ENCODE data around the gene RASSF1. TPM values are rescaled to one million over a fixed set of nuclear protein-coding genes. Genes with fewer than 3 reads are reported as not detected.
A peak's percentile ranks its signal among the peaks of the same experiment; 100 is the strongest.

Gene RASSF1
- total RNA-seq, 1 donor from 2014 or later, result 13.7 TPM

GRCh38 chr3:50297896-50298725, 42.5 kb downstream of the RASSF1 start:
- peaks cover 6% of the 10 kb centered on the region for H4K20me1 ChIP-seq (ENCODE audit: low read depth)
- no peaks in the 10 kb centered on the region for H3F3A ChIP-seq (ENCODE audit: low read depth)
- Mint-ChIP-seq H3K27ac (no peak overlapping the region), H3K4me1 (peaks cover 25% of the 10 kb centered on the region), H3K27me3 (ENCODE audit: insufficient read depth, low read depth) (peaks cover 9% of the 10 kb centered on the region), H3K4me3 (peak overlapping the region; percentile 96), H3K36me3 (peaks cover 1% of the 10 kb centered on the region), H3K9me3 (no peaks in the 10 kb centered on the region)
- H3K9me3 ChIP-seq (ENCODE audit: low read depth), result no peaks in the 10 kb centered on the region
- peak overlapping the region; percentile 91 for H3K4me3 ChIP-seq
- H3K4me2 ChIP-seq, result peak overlapping the region; percentile 99
- DNase-seq (ENCODE audit: low spot score), result peak; percentile 13
- no peaks in the 10 kb centered on the region for H3K27me3 ChIP-seq
- H3K27ac ChIP-seq, result no peak overlapping the region
- no peaks in the 10 kb centered on the region for H3K79me2 ChIP-seq (ENCODE audit: low read depth)
- no peaks in the 10 kb centered on the region for H3K36me3 ChIP-seq
- no peak for TF ChIP-seq EZH2phosphoT487 (IDR thresholded peaks at IDR 0.05)
- TF ChIP-seq, protein P1, sequence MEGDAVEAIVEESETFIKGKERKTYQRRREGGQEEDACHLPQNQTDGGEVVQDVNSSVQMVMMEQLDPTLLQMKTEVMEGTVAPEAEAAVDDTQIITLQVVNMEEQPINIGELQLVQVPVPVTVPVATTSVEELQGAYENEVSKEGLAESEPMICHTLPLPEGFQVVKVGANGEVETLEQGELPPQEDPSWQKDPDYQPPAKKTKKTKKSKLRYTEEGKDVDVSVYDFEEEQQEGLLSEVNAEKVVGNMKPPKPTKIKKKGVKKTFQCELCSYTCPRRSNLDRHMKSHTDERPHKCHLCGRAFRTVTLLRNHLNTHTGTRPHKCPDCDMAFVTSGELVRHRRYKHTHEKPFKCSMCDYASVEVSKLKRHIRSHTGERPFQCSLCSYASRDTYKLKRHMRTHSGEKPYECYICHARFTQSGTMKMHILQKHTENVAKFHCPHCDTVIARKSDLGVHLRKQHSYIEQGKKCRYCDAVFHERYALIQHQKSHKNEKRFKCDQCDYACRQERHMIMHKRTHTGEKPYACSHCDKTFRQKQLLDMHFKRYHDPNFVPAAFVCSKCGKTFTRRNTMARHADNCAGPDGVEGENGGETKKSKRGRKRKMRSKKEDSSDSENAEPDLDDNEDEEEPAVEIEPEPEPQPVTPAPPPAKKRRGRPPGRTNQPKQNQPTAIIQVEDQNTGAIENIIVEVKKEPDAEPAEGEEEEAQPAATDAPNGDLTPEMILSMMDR (IDR thresholded peaks at IDR 0.05), result peak; percentile 16
- no peak for TF ChIP-seq EZH2 (IDR thresholded peaks at IDR 0.05)
- H3K9ac ChIP-seq, result peak overlapping the region; percentile 45
- H2AFZ ChIP-seq (replicated peaks), result no peak overlapping the region
- H3K4me1 ChIP-seq, result peaks cover 7% of the 10 kb centered on the region

GRCh38 chr3:50297384-50297775, 43.3 kb downstream of the RASSF1 start:
- H3K4me2 ChIP-seq, result no peak overlapping the region
- TF ChIP-seq EZH2 (IDR thresholded peaks at IDR 0.05), result no peak
- TF ChIP-seq, protein P1 (IDR thresholded peaks at IDR 0.05), result no peak
- no peak for TF ChIP-seq EZH2phosphoT487 (IDR thresholded peaks at IDR 0.05)
- peaks cover 9% of the 10 kb centered on the region for H3K27me3 Mint-ChIP-seq (ENCODE audit: insufficient read depth, low read depth)
- no peak overlapping the region for H3K27ac Mint-ChIP-seq
- H3K9me3 ChIP-seq (ENCODE audit: low read depth), result no peaks in the 10 kb centered on the region
- no peaks in the 10 kb centered on the region for H3K79me2 ChIP-seq (ENCODE audit: low read depth)
- no peaks in the 10 kb centered on the region for H3F3A ChIP-seq (ENCODE audit: low read depth)
- DNase-seq (ENCODE audit: low spot score), result peak; percentile 1
- H3K27ac ChIP-seq, result no peak overlapping the region
- peaks cover 1% of the 10 kb centered on the region for H3K36me3 Mint-ChIP-seq
- H3K9me3 Mint-ChIP-seq, result no peaks in the 10 kb centered on the region
- H3K4me3 ChIP-seq, result no peak overlapping the region
- H3K4me1 ChIP-seq, result peaks cover 10% of the 10 kb centered on the region
- H3K27me3 ChIP-seq, result no peaks in the 10 kb centered on the region
- peaks cover 6% of the 10 kb centered on the region for H4K20me1 ChIP-seq (ENCODE audit: low read depth)
- H3K9ac ChIP-seq, result no peak overlapping the region
- no peaks in the 10 kb centered on the region for H3K36me3 ChIP-seq
- H3K4me1 Mint-ChIP-seq, result peaks cover 29% of the 10 kb centered on the region
- no peak overlapping the region for H2AFZ ChIP-seq (replicated peaks)
- peak overlapping the region; percentile 96 for H3K4me3 Mint-ChIP-seq

GRCh38 chr3:50296721-50297383, 43.8 kb downstream of the RASSF1 start:
- H3K79me2 ChIP-seq (ENCODE audit: low read depth), result peaks cover 2% of the 10 kb centered on the region
- no peaks in the 10 kb centered on the region for H3F3A ChIP-seq (ENCODE audit: low read depth)
- Mint-ChIP-seq H3K27ac (no peak overlapping the region), H3K9me3 (no peaks in the 10 kb centered on the region), H3K27me3 (ENCODE audit: insufficient read depth, low read depth) (peaks cover 9% of the 10 kb centered on the region), H3K36me3 (peaks cover 1% of the 10 kb centered on the region), H3K4me3 (peak overlapping the region; percentile 48), H3K4me1 (peaks cover 27% of the 10 kb centered on the region)
- H3K9ac ChIP-seq, result no peak overlapping the region
- peaks cover 10% of the 10 kb centered on the region for H3K4me1 ChIP-seq
- no peak for TF ChIP-seq EZH2 (IDR thresholded peaks at IDR 0.05)
- no peaks in the 10 kb centered on the region for H3K36me3 ChIP-seq
- H3K27me3 ChIP-seq, result no peaks in the 10 kb centered on the region
- H4K20me1 ChIP-seq (ENCODE audit: low read depth), result peaks cover 6% of the 10 kb centered on the region
- no peak overlapping the region for H3K4me2 ChIP-seq
- DNase-seq (ENCODE audit: low spot score), result peak; percentile 1
- H3K27ac ChIP-seq, result no peak overlapping the region
- no peaks in the 10 kb centered on the region for H3K9me3 ChIP-seq (ENCODE audit: low read depth)
- no peak overlapping the region for H3K4me3 ChIP-seq
- H2AFZ ChIP-seq (replicated peaks), result no peak overlapping the region
